Daoy (cell line): ENCODE results near the gene HIPK4. TPM values are rescaled to one million over a fixed set of nuclear protein-coding genes. Genes with fewer than 3 reads are reported as not detected.
"Not testable (repeated sequence)": the region's sequence is repeated elsewhere in the genome, so short reads cannot be mapped to it uniquely, and the experiment has no call there.

Source experiments
- DNase-seq: peaks from one replicate; pipeline ENCODE4 v3.0.0-alpha.2; 2015; ENCODE audit warnings: low read depth
- total RNA-seq: library from RNA; depleted of rRNA; stranded (reverse); fragments of >200 nt; shearing (Covaris generic); gene quantifications from 2 replicates; pipeline ENCODE4 v1.2.3, GENCODE V29; 2014; rRNA removed

The HIPK4 gene
- total RNA-seq, 1 experiment from 2014 or later, result under 0.01 TPM

DNA sequence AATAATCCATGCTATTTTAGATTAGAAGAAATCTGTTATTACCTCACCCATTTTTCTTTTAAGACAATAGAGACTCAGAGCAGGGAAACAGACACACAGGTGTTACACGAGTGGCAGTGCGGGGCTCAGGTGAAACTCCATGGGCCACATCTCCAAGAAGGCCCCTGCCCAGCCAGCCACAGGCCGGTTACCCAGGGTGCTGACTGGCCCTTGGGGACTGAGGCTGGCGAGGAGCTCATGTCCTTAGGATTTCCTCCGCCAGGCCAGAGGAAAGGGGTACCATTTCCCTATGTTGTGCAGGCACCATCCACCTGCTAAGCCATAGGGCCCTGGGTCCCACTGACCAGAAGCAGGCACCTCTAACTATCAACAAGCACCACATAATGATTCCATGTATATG, 52.4 kb downstream of the HIPK4 start:
- DNase-seq, result no peak

DNA sequence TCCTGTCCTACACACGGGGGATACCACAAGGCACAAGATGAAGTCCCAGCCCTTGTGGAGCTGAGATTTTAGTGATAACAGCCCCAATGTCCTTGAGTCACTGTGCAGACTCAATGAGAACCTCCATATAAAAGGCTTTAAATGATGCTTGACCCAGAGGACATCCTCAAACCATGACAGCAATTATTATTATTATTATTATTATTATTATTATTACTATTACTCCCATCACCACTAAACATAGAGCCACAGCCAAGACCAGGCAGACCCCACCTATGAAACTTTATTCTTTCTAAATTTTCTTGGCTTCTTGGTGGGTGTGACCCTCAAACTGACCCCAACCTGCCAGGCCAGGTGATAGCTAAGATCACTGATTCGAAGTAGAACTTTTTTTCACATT, 52.9 kb downstream of the HIPK4 start:
- no peak for DNase-seq

DNA sequence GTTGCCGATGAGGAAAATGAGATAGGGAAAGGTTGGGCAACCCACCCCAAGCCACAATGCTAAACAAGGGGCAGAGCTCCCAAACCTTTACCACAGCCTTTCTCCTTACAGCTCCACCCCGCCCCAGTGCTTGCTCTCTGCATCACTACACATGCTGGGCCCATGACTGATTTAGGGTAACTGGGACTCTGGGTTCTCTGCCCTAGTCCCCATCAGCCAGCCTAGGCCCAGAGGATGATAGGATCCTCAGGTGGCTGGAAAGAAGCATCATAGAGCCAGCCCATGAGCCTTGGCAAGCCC, 53.4 kb downstream of the HIPK4 start:
- no peak for DNase-seq

DNA sequence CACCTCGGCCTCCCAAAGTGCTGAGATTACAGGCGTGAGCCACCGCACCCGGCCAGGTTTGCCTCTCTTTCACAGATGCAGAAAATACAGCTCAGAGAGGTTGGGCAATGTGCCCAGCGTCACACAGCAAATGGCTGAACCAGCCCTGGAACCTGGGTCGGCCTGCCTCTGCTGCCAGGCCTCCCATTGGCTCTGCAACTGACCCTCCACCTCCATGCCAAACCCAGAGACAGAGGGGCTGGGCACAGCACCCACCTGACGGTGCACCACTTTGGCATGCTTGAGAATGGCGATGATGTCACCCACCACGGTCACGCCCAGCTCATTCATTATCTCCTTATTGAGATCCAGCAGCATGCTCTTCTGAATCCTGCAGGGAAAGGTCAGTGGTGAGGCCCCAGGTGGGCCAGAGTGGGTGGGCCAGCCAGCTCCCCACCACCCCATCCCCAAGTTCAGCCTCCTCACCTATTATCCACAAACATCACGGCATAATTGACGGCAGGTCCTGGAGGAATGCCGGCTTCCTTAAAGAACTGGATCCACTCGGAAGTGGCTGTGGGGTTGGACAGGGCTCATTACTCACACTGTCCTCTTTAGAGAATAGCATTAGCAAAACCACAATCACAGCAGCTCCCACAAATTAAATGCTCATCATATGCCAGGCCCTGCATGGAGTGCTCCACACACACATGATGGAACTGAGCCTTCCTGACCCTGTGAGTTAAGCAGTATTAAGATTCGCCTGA, 54.0 kb downstream of the HIPK4 start:
- DNase-seq, result peak; percentile 55

DNA sequence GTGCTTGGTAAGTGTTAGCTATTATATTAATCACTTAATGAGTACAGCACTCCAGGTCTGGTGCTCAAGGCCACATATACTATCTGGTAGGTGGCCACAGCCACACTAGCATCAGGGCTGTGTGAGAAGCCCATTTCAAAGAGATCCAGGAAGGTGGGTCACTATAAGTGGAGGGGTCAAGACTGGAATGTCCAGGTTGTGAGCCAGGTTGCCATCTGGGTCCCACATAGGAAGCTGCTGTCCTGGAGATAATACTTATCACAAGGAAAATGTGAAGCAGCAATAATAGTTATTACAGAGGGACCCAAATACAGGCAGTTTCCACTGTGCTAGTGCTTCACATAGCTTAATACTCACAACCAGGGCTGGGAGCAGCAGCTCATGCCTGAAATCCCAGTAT, 54.9 kb downstream of the HIPK4 start:
- DNase-seq, result no peak

DNA sequence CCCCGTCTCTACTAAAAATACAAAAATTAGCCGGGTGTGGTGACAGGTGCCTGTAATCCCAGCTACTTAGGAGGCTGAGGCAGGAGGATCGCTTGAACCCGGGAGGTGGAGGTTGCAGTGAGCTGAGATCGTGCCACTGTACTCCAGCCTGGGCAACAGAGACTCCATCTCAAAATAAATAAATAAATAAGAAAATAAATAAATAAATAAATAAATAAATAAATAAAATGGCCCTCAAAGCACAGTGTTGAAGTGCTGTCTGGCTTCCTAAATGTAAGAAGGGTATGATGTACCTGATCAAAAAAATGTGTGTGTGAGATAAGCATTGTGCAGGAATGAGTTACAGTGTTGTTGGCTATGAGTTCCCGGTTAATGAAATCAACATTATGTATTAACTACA, 56.9 kb downstream of the HIPK4 start:
- not testable (repeated sequence) for DNase-seq

DNA sequence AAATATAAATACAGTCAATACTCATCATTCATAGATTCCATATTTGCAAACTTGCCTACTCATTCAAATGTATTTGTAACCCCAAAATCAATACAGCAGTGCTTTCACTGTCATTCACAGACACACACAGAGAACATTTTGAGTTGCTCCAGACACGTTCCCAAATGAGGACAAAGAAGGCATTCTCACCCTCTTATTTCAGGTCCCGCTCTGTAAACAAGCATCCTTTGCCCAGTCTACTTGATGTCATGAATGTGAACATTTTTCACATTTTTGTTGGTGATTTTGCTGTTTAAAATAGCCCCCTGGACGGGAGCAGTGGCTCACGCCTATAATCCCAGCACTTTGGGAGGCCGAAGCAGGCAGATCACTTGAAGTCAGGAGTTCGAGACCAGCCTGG, 57.3 kb downstream of the HIPK4 start:
- no peak for DNase-seq

DNA sequence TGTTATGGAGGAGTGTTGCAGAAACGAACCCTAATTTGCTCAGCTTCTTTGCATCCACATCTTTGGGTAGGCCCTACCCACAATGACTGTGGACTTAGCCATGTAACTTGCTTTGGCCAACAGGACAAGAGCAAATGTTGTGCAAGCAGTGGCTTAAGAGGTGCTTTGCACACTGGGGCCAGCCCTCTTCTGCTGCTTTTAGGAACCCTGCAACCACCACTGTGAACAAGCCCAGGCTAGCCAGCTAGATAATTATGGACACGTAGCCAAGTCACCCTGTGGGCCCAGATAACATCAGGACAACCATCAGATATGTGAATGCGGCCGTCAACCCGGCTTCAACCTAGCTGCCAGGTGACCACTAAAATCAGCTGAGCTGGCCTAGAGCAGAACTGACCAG, 58.9 kb downstream of the HIPK4 start:
- no peak for DNase-seq

Other genes with a start within 250 kb of the HIPK4 start
- gene MAP3K10, start 198.8 kb downstream of the HIPK4 start, total RNA-seq, result 10.0 and 10.9 TPM in 2 replicates
- gene TTC9B, start 171.8 kb downstream of the HIPK4 start, total RNA-seq, result not detected in 2 replicates
- 0.39 TPM in 1 of 2 replicates, not detected in the other for gene CCNP, start 163.5 kb downstream of the HIPK4 start, total RNA-seq
- 83.6 and 84.5 TPM in 2 replicates for gene AKT2, start 104.8 kb downstream of the HIPK4 start, total RNA-seq
- gene C19orf47, start 41.8 kb downstream of the HIPK4 start, total RNA-seq, result 5.7 and 22.4 TPM in 2 replicates
- 118 and 121 TPM in 2 replicates for gene PLD3, start 41.5 kb downstream of the HIPK4 start, total RNA-seq
- gene PRX, start 23.2 kb upstream of the HIPK4 start, total RNA-seq, result 0.71 and 1.6 TPM in 2 replicates
- 21.1 and 29.2 TPM in 2 replicates for gene SERTAD1, start 35.8 kb upstream of the HIPK4 start, total RNA-seq
- 13.8 and 16.8 TPM in 2 replicates for gene SERTAD3, start 54.2 kb upstream of the HIPK4 start, total RNA-seq
- 49.4 and 52.4 TPM in 2 replicates for gene BLVRB, start 75.6 kb upstream of the HIPK4 start, total RNA-seq
- gene SPTBN4, start 76.8 kb upstream of the HIPK4 start, total RNA-seq, result 0.15 and 1.5 TPM in 2 replicates
- 40.6 and 134 TPM in 2 replicates for gene SHKBP1, start 186.7 kb upstream of the HIPK4 start, total RNA-seq
- gene LTBP4, start 211.2 kb upstream of the HIPK4 start, total RNA-seq, result 16.4 and 26.0 TPM in 2 replicates